DMS 273 treated with DMSO at 0.1 percent for 48 hours (cell line): ENCODE data around the gene GDI1.

Source experiments
- DNase-seq: peaks from one replicate; lab custom pipeline; 2025; lab: John Stamatoyannopoulos, UW

GDI1 gene

DNA sequence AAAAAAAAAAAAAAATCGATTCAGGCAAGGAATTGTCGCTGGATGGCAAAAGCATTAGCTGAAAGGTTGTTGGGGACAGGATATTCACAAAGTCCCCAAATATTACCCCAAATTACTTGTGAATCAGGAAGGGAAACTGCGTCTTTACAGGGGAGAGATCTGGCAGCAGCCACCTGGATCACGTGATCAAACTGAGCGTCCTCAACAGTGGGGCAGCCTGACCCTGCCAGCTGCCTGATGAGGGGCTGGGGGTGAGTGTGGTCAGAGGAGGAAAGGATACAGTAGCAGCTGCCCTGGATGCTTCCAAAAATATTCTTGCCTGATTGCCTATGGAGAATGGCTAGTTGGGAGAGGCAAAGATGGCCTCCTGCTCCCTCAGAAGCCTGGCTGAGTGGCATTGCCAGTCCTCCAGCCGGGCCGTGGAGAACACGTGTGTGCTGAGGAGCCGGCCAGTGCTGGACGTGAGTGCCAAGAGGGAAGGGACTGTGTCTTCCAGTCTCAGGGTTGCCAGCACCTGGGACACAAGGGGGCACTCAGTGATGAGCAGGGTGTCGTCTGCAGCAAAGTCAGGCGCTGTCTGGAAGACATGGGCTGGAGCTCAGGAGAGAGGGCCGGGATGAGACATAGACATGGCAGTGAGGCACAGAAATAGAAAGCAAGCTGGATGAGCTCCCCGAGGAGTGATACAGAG, 45.1 kb downstream of the GDI1 start:
- DNase-seq, result no peak

DNA sequence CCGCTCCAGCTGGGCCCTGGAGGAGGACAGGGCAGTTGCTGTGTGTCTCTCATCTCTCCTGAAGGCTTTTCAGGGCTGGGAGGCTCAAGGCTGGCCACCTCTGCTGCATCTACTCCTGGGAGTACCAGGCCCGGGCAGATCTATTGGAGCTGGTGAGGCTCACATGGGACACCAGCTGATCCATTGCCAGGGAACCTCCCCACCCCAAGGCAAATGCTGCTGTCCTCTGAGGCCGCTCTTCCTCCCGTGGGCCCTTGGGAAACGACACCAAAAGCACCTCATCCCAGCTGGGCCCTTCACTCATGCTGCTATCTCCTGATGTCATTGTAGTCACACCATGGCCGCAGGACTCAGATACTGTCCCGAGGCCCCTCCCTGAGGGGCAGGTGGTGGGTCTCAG, 45.8 kb downstream of the GDI1 start:
- DNase-seq, result no peak

- no peak for DNase-seq
These were observed 46.4 kb downstream of the GDI1 start for GRCh38 chrX:154483325-154483724.

DNA sequence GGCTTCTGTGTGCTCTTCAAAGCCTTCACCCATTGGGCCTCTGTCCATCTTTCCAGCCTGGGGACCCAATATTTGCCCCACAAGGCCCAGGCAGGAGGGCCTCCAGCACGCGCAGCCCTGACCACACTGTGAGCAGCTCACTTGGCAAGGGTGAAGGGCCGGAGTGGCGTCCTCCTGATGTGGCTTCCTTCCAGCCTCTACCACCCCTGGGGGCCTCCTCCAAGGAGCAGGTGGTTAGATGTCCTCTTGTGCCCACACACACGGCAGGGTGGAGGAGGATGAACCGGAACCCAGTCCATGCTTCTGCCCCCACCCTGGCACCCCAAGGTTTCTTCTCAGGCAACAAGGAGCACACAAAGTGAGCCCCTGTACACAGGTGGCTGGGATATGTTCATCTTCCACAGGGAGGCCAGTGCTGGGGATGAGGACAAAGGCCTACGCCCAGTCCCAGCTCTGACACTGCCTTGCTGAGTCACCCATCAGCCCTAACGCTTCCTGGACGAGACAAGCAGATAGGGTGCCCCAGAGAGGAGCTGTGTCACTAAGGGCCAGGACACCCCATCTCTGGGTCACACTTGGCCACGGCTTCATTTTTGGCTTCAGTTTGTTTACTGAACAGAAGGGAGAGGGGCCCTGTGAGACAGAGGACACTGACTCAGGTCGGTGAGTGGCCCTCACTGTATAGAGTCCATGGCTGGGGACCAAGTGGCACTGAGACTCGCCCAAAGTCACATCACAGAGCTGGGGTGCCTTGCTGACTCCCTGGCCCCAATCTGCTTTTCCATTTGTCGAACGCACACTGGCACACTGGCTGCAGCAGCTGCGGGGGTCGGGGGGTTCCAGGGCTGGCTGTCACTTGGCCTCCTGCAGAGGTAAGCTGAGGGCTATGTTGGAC, 47.5 kb downstream of the GDI1 start:
- no peak for DNase-seq

DNA sequence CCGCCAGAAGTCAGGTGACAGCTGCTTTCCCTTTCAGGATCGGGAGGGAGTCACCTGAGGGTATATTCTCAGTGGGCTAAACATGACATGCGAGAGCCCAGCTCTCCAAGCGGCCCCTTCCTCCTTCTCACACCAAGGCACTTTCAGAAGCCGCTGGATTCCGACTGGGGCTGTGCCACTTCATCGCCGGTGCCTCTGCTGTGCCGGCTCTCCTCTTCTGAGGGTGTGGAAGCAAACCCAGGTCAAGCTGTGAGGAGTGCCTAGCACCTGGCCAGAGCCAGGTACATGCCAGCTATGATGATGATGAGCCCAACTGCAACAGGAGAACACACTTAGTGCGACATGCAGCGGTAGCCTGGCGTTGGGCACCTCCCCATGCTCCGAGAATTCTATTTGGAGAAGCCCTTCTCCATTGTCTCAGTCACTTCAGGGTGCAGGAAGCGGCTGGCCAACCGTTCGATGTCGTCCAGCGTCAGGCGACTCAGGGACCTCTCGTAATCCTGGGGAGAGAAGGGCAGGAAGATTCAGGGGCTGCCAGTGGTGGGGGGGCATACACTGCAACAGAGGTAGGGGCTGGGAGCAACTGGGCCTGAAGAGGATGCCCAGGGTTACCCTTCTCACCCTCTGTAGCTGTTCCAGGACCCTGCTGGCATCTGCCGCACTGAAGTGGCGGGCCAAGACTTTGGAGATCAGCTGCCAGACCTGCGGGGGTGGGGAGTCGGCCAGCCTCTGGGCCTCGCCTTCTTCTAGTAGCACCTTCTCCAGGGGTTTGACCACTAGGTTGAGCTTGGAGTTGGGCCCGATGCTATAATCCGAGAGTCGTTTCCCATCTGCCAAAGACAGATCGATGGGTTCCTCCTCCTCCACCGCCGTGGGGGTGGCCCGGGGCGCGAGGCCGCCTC, 48.4 kb downstream of the GDI1 start:
- no peak for DNase-seq

GRCh38 chrX:154486052-154486395, 49.1 kb downstream of the GDI1 start:
- DNase-seq, result no peak

- DNase-seq, result no peak
These were observed 49.6 kb downstream of the GDI1 start, which contains the start of gene UBL4A for GRCh38 chrX:154486396-154487207. Gene UBL4A (minus strand): TSS chrX:154486615. CDS start chrX:154486584, 31 bp downstream.

DNA sequence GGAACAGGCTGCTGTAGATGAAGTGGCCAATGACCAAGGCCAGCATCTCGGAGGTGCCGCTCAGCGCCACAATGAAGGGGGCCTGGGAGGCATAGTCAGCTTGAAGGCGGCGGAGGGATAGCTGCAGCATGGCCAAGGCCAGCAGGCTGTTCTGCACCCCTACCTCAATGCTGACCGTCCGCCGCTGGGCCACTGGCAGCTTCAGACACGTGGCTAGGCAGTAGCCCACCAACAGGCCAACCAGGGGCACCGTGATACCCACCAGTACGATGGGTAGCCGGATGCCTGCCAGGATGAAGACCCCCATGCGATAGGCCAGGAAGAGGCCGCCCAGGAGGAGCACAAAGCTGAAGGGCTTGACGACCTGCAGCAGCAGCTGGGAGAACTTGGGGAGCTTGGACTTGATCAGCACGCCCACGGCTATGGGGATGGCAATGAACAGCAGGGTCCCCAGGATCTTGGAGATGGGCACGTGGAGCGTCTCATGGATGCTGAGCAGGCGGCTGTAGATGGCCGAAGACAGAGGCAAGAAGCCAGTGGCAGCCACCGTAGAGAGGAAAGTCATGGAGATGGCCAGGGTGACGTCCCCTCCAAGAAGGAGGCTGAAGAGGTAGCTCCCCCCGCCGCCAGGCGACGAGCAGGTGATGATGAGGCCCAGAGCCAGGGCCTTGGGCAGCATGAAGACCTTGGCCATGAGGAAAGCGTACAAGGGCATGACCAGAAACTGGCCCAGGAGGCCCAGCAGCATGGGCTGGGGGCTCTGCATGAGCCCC, 50.8 kb downstream of the GDI1 start:
- no peak for DNase-seq

DNA sequence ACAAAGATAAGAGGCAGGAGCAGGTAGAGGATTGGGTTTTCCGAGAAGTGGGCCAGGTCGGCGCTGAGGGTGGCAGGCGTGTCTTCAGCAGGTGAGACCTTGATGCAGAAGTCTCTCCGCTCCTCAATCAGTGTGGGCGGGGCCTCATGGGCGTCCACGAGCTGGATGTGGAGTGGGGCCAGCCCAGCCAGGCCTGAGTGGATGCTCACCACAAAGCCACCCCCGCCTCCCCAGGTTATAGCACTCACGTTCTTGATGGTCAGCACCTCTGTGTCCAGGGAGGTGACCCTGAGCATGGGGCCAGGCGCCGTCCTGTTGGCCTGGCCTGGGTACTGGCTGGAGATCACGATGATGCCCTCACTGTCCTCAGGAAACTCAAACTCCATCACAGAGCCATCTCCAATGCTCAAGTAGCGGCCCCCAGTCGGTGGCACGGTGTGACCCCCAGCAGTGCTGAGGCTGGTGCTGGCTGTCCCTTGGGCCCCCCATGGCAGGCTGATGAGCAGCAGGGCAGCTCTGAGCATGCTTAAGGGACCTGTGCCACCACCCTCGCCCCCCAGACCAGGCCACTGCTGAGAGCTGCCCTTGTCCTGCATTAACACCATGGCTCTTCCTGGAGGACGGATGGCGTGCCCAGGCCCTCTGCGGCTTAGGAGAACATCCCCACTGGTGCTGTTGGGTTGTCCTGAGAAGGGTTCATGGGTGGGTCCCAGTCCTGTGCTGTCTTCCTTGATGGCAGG, 51.6 kb downstream of the GDI1 start:
- DNase-seq, result no peak

DNA sequence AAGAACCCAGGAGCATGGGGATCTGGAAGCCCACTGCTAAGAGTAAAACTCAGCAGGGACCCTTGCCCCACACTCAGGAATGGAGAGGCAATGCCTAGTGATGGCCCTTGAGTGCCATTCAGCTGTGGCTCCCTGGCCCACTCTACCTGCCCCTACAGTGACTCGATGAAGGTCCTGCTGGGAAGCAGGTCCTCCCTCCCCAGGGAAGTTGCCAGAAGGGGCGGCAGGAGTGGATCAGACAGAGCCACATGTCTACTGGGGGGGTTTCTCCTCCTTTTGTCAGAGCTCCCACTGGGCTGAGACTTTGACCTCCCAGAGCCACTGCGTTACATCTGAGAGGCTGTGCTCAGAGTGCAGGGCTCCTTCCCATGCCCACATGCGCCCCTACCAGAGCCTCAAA, 52.2 kb downstream of the GDI1 start:
- DNase-seq, result no peak

DNA sequence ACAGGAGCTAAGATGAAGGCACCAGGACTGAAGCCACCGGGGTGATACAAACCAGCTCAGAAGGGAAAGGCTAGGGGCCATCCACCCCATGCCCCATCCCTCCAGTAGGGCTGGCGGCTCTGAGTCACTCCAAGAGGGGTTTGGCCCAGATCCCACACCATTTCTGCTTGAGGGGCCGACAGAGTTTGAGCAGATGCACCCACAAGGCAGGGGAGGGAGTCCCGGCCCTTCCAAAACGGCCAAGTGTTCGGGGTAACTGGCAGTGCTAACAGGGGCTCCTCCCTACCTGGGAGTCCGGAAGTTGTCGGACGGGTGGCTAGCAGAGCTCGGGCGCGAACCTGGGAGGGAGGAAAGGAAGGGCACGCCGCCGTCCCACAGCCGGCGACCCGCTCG, 53.1 kb downstream of the GDI1 start:
- DNase-seq, result no peak

DNA sequence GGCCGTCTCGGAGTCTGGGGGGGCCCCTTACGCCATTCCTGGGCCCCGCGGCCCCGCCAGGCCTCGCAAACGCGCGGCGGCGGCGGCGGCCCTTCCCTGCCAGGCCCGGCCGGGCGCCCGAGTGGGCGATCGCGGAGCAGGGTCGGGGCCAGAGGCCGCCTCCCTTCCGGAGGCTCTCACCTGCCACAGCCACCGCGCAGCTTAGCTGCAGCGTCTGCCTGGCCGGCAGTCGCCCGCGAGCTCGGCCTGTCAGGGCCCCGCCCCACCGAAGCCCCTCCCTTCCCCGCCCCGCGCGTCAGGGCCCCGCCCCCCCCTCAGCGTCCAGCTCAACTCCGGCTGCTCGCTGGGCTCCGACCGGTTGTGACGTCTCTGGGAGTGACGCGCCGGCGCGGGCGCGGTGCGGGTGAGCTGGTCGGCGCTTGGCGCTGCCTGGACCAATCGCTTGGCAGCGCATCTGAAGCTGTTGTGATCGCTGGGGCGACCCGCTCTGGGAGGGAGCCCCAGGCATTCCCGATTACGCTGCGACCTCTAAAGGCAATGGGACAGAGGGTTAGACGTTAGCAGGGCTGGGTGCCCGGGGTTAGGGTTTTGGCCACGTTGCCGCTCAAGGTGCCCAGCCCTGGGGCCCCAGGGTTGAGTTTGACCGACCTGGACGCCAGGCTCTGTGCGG, 53.6 kb downstream of the GDI1 start, which contains the start of gene SLC10A3:
SLC10A3 (minus strand) TSS at position 216 of the 670 bp plus-strand sequence. CDS start 1,689 bp downstream, outside the sequence.
- DNase-seq, result peak; percentile 77
